K562 treated with DMSO at 1 percent for 24 hours (cell line): ENCODE results near the gene VLDLR. TPM values are rescaled to one million over a fixed set of nuclear protein-coding genes. Genes with fewer than 3 reads are reported as not detected.

Source experiments
- total RNA-seq: library from RNA; unstranded; fragments of 300-600 nt; gene quantifications from 2 replicates; pipeline ENCODE4 v1.2.3, GENCODE V29; 2022; ENCODE audit warnings: low read depth; ENCODE audit not compliant: insufficient read depth

Gene VLDLR
- total RNA-seq = 0.72 and 2.4 TPM in 2 replicates

DNA sequence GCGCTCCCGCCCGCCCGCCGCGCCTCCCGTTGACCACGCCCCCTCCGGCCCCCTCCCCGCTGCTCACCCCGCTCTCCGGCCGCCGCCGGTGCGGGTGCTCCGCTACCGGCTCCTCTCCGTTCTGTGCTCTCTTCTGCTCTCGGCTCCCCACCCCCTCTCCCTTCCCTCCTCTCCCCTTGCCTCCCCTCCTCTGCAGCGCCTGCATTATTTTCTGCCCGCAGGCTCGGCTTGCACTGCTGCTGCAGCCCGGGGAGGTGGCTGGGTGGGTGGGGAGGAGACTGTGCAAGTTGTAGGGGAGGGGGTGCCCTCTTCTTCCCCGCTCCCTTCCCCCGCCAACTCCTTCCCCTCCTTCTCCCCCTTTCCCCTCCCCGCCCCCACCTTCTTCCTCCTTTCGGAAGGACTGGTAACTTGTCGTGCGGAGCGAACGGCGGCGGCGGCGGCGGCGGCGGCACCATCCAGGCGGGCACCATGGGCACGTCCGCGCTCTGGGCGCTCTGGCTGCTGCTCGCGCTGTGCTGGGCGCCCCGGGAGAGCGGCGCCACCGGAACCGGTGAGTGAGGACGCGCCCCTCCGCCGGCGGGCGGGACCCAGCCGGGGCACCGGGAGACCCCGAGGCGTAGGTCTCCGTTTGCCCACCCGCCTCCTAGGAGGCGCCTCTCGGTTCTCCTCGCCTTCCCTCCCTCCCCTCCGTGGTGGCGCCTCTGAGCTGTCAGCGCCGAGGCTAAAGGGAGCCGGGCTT, at the start of gene VLDLR:
Gene VLDLR, plus strand, starts transcription at position 66 of the 739 bp plus-strand sequence. Its CDS starts 403 bp downstream, at position 469.

Other genes starting within 250 kb of the VLDLR start
- 0.15 TPM in 1 of 2 replicates, not detected in the other for gene KCNV2, start 95.7 kb downstream of the VLDLR start, total RNA-seq
- 4.6 and 5.1 TPM in 2 replicates for gene PUM3, start 222.3 kb downstream of the VLDLR start, total RNA-seq